Measurements from ENCODE around the gene XKR8. TPM values are rescaled to one million over a fixed set of nuclear protein-coding genes. Genes with fewer than 3 reads are reported as not detected.
A peak's percentile ranks its signal among the peaks of the same experiment; 100 is the strongest.

The XKR8 gene
- total and polyA plus RNA-seq, 2 donors (not counting 1 experiment from before 2014, with no cell fraction given) = 3.4 to 8.7 TPM

- no peaks in the 10 kb centered on the region for H3K27me3 Mint-ChIP-seq
- CTCF ChIA-PET = interaction anchor here (1.4 kb wide), 1 partner anchor 109 kb away, joined by 5 read pairs; no protein-coding TSS in a partner anchor
- intact Hi-C loops (cut with micrococcal nuclease) = no loop called here
- no peaks in the 10 kb centered on the region for H3K9me3 Mint-ChIP-seq (ENCODE audit: insufficient read depth)
- H3K9ac ChIP-seq (ENCODE audit: low read length) = no peak overlapping the region
- H3K27me3 ChIP-seq (replicated peaks in 1 of 4; ENCODE audit: control extremely low read depth in 1 of 4, control insufficient read depth in 3 of 4, insufficient read depth in 4 of 4, low read length in 3 of 4) = no peaks in the 10 kb centered on the region
- POLR2A ChIA-PET = no interaction called here
- no peaks in the 10 kb centered on the region for H3K79me2 ChIP-seq (ENCODE audit: control insufficient read depth, insufficient read depth, low read length)
- no peak for ATAC-seq (ENCODE audit: low read depth)
- no peak overlapping the region for H2AFZ ChIP-seq (ENCODE audit: insufficient read depth, low read depth, low read length, poor library complexity, severe bottlenecking)
- DNase-seq = no peak
- H3K36me3 ChIP-seq (replicated peaks in 1 of 2; ENCODE audit: control extremely low read depth in 1 of 2, control insufficient read depth in 1 of 2, extremely low read depth in 1 of 2, insufficient read depth in 2 of 2, low read length in 1 of 2) = peaks cover 1 to 60% of the 10 kb centered on the region in 2 experiments
- H3K9me3 ChIP-seq (ENCODE audit: control extremely low read depth in 1 of 3, control insufficient read depth in 2 of 3, insufficient read depth in 1 of 3, low read length in 2 of 3) = no peaks in the 10 kb centered on the region
- peak overlapping the region; percentile 53 for H3K27ac Mint-ChIP-seq
- H3K4me3 ChIP-seq (ENCODE audit: control extremely low read depth in 1 of 5, extremely low read depth in 1 of 5, insufficient read depth in 1 of 5, low read depth in 2 of 5, low read length in 4 of 5) = no peak overlapping the region
- no peak overlapping the region for H3K27ac ChIP-seq (ENCODE audit: low read length in 2 of 2)
- H4K20me1 ChIP-seq (ENCODE audit: control insufficient read depth, insufficient read depth, low read length, poor library complexity, severe bottlenecking) = no peaks in the 10 kb centered on the region
- TF ChIP-seq EZH2 (IDR thresholded peaks at IDR 0.05; ENCODE audit: borderline replicate concordance, insufficient read depth, low read depth, low read length, poor library complexity, severe bottlenecking) = no peak
- no peak for TF ChIP-seq CTCF (IDR thresholded peaks at IDR 0.05)
- peaks cover 9% of the 10 kb centered on the region for H3K4me1 Mint-ChIP-seq
- 92% methylated on average over 3 of the region's 3 CpGs for WGBS (ENCODE audit: insufficient coverage)
- H3K4me3 Mint-ChIP-seq = no peak overlapping the region
- H3K4me2 ChIP-seq (replicated peaks; ENCODE audit: low read depth, low read length, poor library complexity, severe bottlenecking) = no peak overlapping the region
- H3K4me1 ChIP-seq (ENCODE audit: control insufficient read depth in 2 of 2, insufficient read depth in 2 of 2, low read length in 2 of 2) = no peaks in the 10 kb centered on the region
These were observed 8.9 kb downstream of the XKR8 start for GRCh38 chr1:27968692-27969091.

DNA sequence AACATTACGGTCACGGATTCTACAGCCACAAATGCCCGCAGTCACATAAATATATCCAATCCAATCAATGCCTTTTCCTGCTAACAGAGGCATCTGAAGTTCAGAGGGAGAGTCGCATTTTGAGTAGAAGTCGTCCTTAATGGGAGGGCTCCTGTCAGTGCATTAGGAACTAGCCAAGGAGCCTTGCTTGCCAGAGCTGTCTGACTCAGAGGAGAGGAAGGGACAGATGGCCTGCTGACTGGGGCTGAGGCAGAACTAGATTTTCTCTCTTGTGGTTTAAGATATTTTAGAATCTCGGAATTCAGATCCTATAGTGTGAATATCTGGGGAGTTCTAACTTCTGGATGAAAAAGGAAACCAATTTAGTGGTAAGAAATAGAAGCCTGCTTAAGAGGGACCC is 10.6 kb downstream of the XKR8 start:
- Mint-ChIP-seq H3K4me1 (peaks cover 9% of the 10 kb centered on the region), H3K27me3 (no peaks in the 10 kb centered on the region), H3K9me3 (ENCODE audit: insufficient read depth) (no peaks in the 10 kb centered on the region), H3K27ac (peak overlapping the region; percentile 37), H3K4me3 (no peak overlapping the region)
- DNase-seq = no peak
- no peak overlapping the region for H3K4me3 ChIP-seq (ENCODE audit: control extremely low read depth in 1 of 5, extremely low read depth in 1 of 5, insufficient read depth in 1 of 5, low read depth in 2 of 5, low read length in 4 of 5)
- peaks cover 1 to 64% of the 10 kb centered on the region in 2 experiments for H3K36me3 ChIP-seq (replicated peaks in 1 of 2; ENCODE audit: control extremely low read depth in 1 of 2, control insufficient read depth in 1 of 2, extremely low read depth in 1 of 2, insufficient read depth in 2 of 2, low read length in 1 of 2)
- no peaks in the 10 kb centered on the region for H3K79me2 ChIP-seq (ENCODE audit: control insufficient read depth, insufficient read depth, low read length)
- WGBS (ENCODE audit: insufficient coverage) = 100% methylated on average over 1 of the region's 6 CpGs
- TF ChIP-seq CTCF (IDR thresholded peaks at IDR 0.05) (no peak), EZH2 (IDR thresholded peaks at IDR 0.05; ENCODE audit: borderline replicate concordance, insufficient read depth, low read depth, low read length, poor library complexity, severe bottlenecking) (no peak)
- H3K27me3 ChIP-seq (replicated peaks in 1 of 4; ENCODE audit: control extremely low read depth in 1 of 4, control insufficient read depth in 3 of 4, insufficient read depth in 4 of 4, low read length in 3 of 4) = no peaks in the 10 kb centered on the region
- CTCF ChIA-PET = interaction anchor here (2.7 kb wide), 1 partner anchor 10 kb away, joined by 15 read pairs; no protein-coding TSS in a partner anchor
- no peaks in the 10 kb centered on the region for H4K20me1 ChIP-seq (ENCODE audit: control insufficient read depth, insufficient read depth, low read length, poor library complexity, severe bottlenecking)
- H3K9me3 ChIP-seq (ENCODE audit: control extremely low read depth in 1 of 3, control insufficient read depth in 2 of 3, insufficient read depth in 1 of 3, low read length in 2 of 3) = no peaks in the 10 kb centered on the region
- POLR2A ChIA-PET = no interaction called here
- H3K4me2 ChIP-seq (replicated peaks; ENCODE audit: low read depth, low read length, poor library complexity, severe bottlenecking) = no peak overlapping the region
- H3K27ac ChIP-seq (ENCODE audit: low read length in 2 of 2) = no peak overlapping the region
- no peak overlapping the region for H3K9ac ChIP-seq (ENCODE audit: low read length)
- intact Hi-C loops (cut with micrococcal nuclease) = no loop called here
- no peak for ATAC-seq (ENCODE audit: low read depth)
- H3K4me1 ChIP-seq (ENCODE audit: control insufficient read depth in 2 of 2, insufficient read depth in 2 of 2, low read length in 2 of 2) = no peaks in the 10 kb centered on the region
- H2AFZ ChIP-seq (ENCODE audit: insufficient read depth, low read depth, low read length, poor library complexity, severe bottlenecking) = no peak overlapping the region

Data from B cell (primary cell).